Fibroblast of lung (primary cell): ENCODE data around the gene GDF9. TPM values are rescaled to one million over a fixed set of nuclear protein-coding genes. Genes with fewer than 3 reads are reported as not detected.

ENCODE experiments used
- DNase-seq, 2 donors: peaks; one replicate each; pipeline versions ENCODE4 v3.0.0 to v3.0.0-alpha.2; 2010; ENCODE audit warnings: low read depth in 2 of 2
- H2AFZ ChIP-seq: 2 replicates; pipeline ENCODE4 v1.5.1; 2012; ENCODE audit warnings: low read length, control low read depth, inconsistent platforms
- H3K27ac ChIP-seq: 2 replicates; pipeline ENCODE4 v1.5.1; 2011; ENCODE audit warnings: low read length, control low read depth; ENCODE audit not compliant: insufficient read depth
- H3K27me3 ChIP-seq: 2 replicates; pipeline ENCODE4 v1.5.1; 2011; ENCODE audit warnings: mild to moderate bottlenecking, low read length; ENCODE audit not compliant: control insufficient read depth, insufficient read depth
- H3K36me3 ChIP-seq: 2 replicates; pipeline ENCODE4 v1.5.1; 2011; ENCODE audit warnings: low read length; ENCODE audit not compliant: control insufficient read depth, insufficient read depth
- H3K4me1 ChIP-seq: 2 replicates; pipeline ENCODE4 v1.5.1; 2011; ENCODE audit warnings: low read length; ENCODE audit not compliant: control insufficient read depth, insufficient read depth; ENCODE audit errors: extremely low read depth
- H3K4me2 ChIP-seq: 2 replicates; pipeline ENCODE4 v1.5.1; 2011; ENCODE audit warnings: low read length, control low read depth; ENCODE audit not compliant: insufficient read depth; ENCODE audit errors: extremely low read depth
- H3K4me3 ChIP-seq, 4 experiments: fragments of 200-600 bp in 1 of 4; sonication (generic) in 1 of 4; replicated peaks in 1 of 4; 2 replicates each; pipeline ENCODE4 v1.5.1; 2011 to 2016; ENCODE audit warnings: low read length in 4 of 4, low read depth in 3 of 4, mild to moderate bottlenecking in 3 of 4, control low read depth in 2 of 4, inconsistent platforms in 1 of 4, mixed read lengths in 1 of 4; ENCODE audit not compliant: insufficient read depth in 1 of 4; ENCODE audit errors: control extremely low read depth in 1 of 4
- H3K79me2 ChIP-seq: 2 replicates; pipeline ENCODE4 v1.5.1; 2012; ENCODE audit warnings: mild to moderate bottlenecking, low read length, inconsistent platforms; ENCODE audit not compliant: control insufficient read depth, insufficient read depth
- H3K9ac ChIP-seq: 2 replicates; pipeline ENCODE4 v1.5.1; 2011; ENCODE audit warnings: mild to moderate bottlenecking, low read length, control low read depth; ENCODE audit not compliant: insufficient read depth
- H3K9me3 ChIP-seq: 2 replicates; pipeline ENCODE4 v1.5.1; 2012; ENCODE audit warnings: low read depth, low read length; ENCODE audit not compliant: control insufficient read depth, insufficient read depth
- H4K20me1 ChIP-seq: 2 replicates; pipeline ENCODE4 v1.5.1; 2011; ENCODE audit warnings: low read length; ENCODE audit not compliant: control insufficient read depth, insufficient read depth; ENCODE audit errors: extremely low read depth
- CTCF ChIP-seq, 2 donors: IDR thresholded peaks in 1 of 2; conservative IDR thresholded peaks in 1 of 2; 1 replicate in 1 of 2; 2 replicates in 1 of 2; pipeline ENCODE4 v1.5.1; 2011 to 2012; ENCODE audit warnings: low read length in 2 of 2, control low read depth in 1 of 2, inconsistent platforms in 1 of 2, low read depth in 1 of 2, mild to moderate bottlenecking in 1 of 2
- EZH2 ChIP-seq: IDR thresholded peaks from 2 replicates; pipeline ENCODE4 v1.5.1; 2012; ENCODE audit warnings: low read length, control low read depth, mild to moderate bottlenecking; ENCODE audit errors: missing control alignments
- polyA plus RNA-seq, 2 donors: library from polyadenylated mRNA; depleted of rRNA in 1 of 2; stranded (reverse) in 1 of 2; unstranded in 1 of 2; fragments of >200 nt; gene quantifications; 2 replicates each; pipeline ENCODE4 v1.2.1, GENCODE V29; 2011 to 2012; ENCODE audit warnings: missing spikeins in 1 of 2
- total RNA-seq: library from RNA; depleted of rRNA; stranded (reverse); fragments of >200 nt; gene quantifications from 2 replicates; pipeline ENCODE4 v1.2.1, GENCODE V29; 2014

Gene GDF9
- total and polyA plus RNA-seq, 2 donors (not counting 1 experiment from before 2014, with no cell fraction given) = 0.11 to 0.17 TPM

- no peak overlapping the region for H2AFZ ChIP-seq
Measured at GRCh38 chr5:132825834-132826391, 40.4 kb downstream of the GDF9 start.

GRCh38 chr5:132825033-132825833 is 41.0 kb downstream of the GDF9 start:
- no peaks in the 10 kb centered on the region for H3K36me3 ChIP-seq
- no peaks in the 10 kb centered on the region for H3K27me3 ChIP-seq
- no peak overlapping the region for H2AFZ ChIP-seq
- H3K9me3 ChIP-seq = no peaks in the 10 kb centered on the region
- no peak overlapping the region for H3K4me2 ChIP-seq
- peaks cover 5% of the 10 kb centered on the region for H3K4me1 ChIP-seq
- no peak overlapping the region for H3K27ac ChIP-seq
- TF ChIP-seq EZH2 (no peak), CTCF (conservative IDR thresholded peaks at IDR 0.05 in 1 of 2, IDR thresholded peaks at IDR 0.05 in 1 of 2; ENCODE audit: low read depth in 1 of 2, low read length in 2 of 2) (no peak)
- H4K20me1 ChIP-seq = no peaks in the 10 kb centered on the region
- no peak overlapping the region for H3K4me3 ChIP-seq
- no peaks in the 10 kb centered on the region for H3K79me2 ChIP-seq
- no peak overlapping the region for H3K9ac ChIP-seq
- DNase-seq = no peak

More at GRCh38 chr5:132825834-132826391, 40.4 kb downstream of the GDF9 start:
- Histone ChIP-seq H3K27ac (no peak overlapping the region), H3K4me3 (no peak overlapping the region), H3K4me2 (no peak overlapping the region), H3K27me3 (no peaks in the 10 kb centered on the region), H3K4me1 (peaks cover 5% of the 10 kb centered on the region), H4K20me1 (no peaks in the 10 kb centered on the region), H3K9me3 (no peaks in the 10 kb centered on the region), H3K79me2 (no peaks in the 10 kb centered on the region), H3K36me3 (no peaks in the 10 kb centered on the region), H3K9ac (no peak overlapping the region)
- no peak for DNase-seq
- TF ChIP-seq EZH2 = no peak
- TF ChIP-seq CTCF (conservative IDR thresholded peaks at IDR 0.05 in 1 of 2, IDR thresholded peaks at IDR 0.05 in 1 of 2; ENCODE audit: low read depth in 1 of 2, low read length in 2 of 2) = no peak

GRCh38 chr5:132824426-132824825 is 41.8 kb downstream of the GDF9 start:
- TF ChIP-seq CTCF (conservative IDR thresholded peaks at IDR 0.05 in 1 of 2, IDR thresholded peaks at IDR 0.05 in 1 of 2; ENCODE audit: low read depth in 1 of 2, low read length in 2 of 2) = no peak
- no peak for TF ChIP-seq EZH2
- H4K20me1 ChIP-seq = no peaks in the 10 kb centered on the region
- no peak for DNase-seq
- H3K27me3 ChIP-seq = no peaks in the 10 kb centered on the region
- no peak overlapping the region for H3K9ac ChIP-seq
- no peaks in the 10 kb centered on the region for H3K79me2 ChIP-seq
- H3K27ac ChIP-seq = no peak overlapping the region
- no peak overlapping the region for H3K4me2 ChIP-seq
- H2AFZ ChIP-seq = no peak overlapping the region
- peaks cover 3% of the 10 kb centered on the region for H3K4me1 ChIP-seq
- H3K4me3 ChIP-seq = no peak overlapping the region
- no peaks in the 10 kb centered on the region for H3K36me3 ChIP-seq
- H3K9me3 ChIP-seq = no peaks in the 10 kb centered on the region
